IPS-18c (cell line): Measurements from ENCODE around the gene ARAP1.

ENCODE experiments used
- H3K4me3 ChIP-seq: 2 replicates; pipeline ENCODE4 v1.7.0; 2013; ENCODE audit warnings: low read depth, mild to moderate bottlenecking, low read length, moderate library complexity; ENCODE audit not compliant: insufficient read depth
- H3K9me3 ChIP-seq: one replicate; pipeline ENCODE4 v1.6.1; 2013; ENCODE audit warnings: mild to moderate bottlenecking, low read length, moderate library complexity; ENCODE audit not compliant: control insufficient read depth, insufficient read depth

The ARAP1 gene

GRCh38 chr11:72739240-72740059 lies 12.8 kb downstream of the ARAP1 start:
- no peaks in the 10 kb centered on the region for H3K9me3 ChIP-seq
- no peak overlapping the region for H3K4me3 ChIP-seq

DNA sequence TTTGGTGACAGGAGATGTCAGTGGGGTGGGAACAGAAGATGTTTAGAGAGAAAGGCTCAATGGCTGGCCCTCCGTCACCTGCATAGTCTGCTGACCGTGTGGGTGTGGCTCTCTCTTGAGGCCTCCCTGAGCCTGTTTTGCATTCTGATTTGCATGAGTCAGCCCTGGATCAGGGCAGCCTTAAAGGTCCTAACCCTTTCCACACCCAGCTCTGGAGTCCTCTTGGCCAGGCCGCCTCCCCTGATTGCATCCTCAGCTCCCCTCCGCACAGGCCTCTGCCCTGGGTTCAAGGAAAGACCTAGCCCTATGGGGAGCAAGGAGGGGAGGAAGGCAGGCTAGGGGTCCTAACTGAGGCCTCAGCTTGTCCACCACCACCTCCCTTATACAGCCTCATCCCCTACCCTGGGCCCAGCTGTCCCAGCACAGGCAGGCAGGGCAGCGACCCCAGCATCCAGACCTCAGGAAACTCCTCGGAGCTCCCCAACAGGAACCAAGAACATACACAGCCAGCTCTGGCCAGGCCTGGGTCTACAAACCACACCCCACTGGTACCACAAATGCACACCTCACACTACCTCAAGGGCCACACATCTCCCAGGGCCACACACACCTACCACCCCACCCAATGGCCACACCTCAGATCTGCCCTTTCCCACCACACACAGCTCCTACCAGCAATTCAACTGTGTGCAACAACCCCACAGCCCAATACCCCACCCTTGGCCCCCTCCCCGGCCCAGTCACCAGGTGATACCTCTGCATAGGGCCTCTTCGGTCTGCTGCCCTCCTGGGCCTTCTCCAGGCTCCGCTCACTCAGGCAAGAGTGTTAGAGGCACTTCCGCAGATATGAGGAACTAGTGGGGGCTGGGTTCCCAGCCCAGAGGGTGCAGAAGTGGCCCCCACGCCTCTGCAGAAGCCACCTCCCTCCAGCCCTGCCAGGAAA lies 13.7 kb downstream of the ARAP1 start:
- Histone ChIP-seq H3K4me3 (no peak overlapping the region), H3K9me3 (no peaks in the 10 kb centered on the region)

DNA sequence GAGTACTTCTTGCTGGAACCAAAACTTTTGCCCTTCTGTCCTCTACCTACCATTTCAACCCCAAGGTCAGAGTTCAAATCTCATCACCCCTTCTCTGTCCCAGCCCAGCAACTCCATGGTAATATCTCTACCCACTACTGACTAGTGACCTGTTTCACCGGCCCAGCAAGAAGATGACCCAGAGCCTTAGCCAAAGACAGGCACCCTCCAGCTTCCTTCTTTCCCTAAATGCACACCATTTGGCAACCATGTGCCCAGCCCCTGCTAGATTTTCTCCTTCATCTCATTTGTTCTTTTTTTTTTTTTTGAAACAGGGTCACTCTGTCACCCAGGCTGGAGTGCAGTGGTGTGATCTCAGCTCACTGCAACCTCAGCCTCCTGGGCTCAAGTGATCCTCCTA lies 14.9 kb downstream of the ARAP1 start:
- H3K9me3 ChIP-seq, result no peaks in the 10 kb centered on the region
- H3K4me3 ChIP-seq, result no peak overlapping the region

DNA sequence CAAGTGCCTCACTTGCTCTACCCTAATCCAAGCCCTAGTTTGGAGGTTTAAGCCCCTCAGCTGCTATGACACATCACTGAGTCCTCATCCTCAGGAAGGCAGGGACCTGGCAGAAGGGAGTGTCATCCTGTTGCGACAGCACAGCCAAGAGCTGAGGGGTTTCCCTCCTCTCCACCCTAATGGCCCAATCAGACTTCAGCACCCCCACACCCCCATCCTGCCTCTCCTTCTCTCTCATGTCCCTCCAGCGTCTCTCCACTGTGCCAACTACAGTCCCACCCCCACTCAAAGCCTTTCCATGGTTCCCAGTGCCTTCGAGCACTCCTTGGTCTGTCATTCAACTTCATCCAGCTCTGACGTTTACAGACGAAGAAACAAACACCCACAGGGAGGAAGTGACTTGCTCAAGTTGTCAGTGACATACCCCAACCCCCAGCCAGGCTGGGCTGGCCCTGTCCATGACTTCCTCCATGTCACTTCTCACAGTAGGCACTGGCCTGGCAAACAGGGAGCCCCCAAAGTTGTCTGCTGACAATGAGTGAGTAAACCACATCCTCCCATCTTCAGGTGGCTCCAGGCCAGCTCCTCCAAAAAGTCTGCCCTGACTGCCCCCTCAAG lies 15.6 kb downstream of the ARAP1 start:
- H3K9me3 ChIP-seq, result no peaks in the 10 kb centered on the region
- no peak overlapping the region; the same call in 1 of the 2 replicates for H3K4me3 ChIP-seq

DNA sequence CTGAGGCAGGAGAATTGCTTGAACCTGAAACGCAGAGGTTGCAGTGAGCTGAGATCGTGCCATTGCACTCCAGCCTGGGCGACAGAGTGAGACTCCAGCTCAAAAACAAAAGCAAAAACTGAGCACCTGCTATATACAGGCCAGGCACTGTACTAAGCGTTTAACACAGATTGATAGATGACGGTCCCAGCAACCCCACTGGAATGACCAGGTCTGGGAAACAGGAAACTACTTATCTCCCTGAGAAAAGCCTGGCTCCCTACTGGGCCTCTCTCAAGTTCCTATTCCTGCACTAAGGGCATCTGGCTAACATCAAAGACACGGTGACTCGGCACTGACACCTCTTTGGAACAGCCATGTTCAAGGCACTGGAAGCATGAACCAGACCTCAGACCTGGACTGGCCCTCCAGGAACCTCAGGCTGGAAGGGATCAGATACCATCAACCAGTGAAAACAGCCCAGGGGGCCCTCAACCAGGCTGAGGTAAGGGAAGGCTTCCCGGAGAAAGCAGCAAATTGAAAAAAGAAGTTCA lies 16.6 kb downstream of the ARAP1 start:
- Histone ChIP-seq H3K9me3 (no peaks in the 10 kb centered on the region), H3K4me3 (no peak overlapping the region)

- Histone ChIP-seq H3K9me3 (no peaks in the 10 kb centered on the region), H3K4me3 (no peak overlapping the region)
These were observed 19.9 kb downstream of the ARAP1 start for GRCh38 chr11:72732329-72732728.

DNA sequence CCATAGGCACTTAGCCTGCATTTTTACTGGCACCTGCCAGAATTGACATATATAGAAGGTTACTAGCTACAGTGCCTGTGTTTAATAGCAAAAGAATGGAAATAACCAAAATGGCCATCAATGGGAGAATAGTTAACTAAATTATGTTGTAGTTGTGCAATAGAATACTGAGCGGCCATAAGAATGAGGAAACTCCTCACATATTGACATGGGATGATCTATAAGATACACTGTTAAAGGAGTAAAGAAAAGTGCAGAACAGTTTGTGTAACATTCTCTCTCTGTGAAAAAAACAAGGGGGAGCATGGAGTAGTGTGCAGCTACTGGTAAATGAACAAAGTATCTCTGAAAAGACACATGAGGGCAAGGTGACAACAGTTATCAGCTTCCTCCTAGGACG lies 21.5 kb downstream of the ARAP1 start:
- Histone ChIP-seq H3K4me3 (no peak overlapping the region), H3K9me3 (no peaks in the 10 kb centered on the region)

- Histone ChIP-seq H3K9me3 (no peaks in the 10 kb centered on the region), H3K4me3 (no peak overlapping the region)
These were observed 22.0 kb downstream of the ARAP1 start for GRCh38 chr11:72730243-72730642.

GRCh38 chr11:72727521-72727920 lies 24.7 kb downstream of the ARAP1 start:
- Histone ChIP-seq H3K4me3 (no peak overlapping the region), H3K9me3 (no peaks in the 10 kb centered on the region)

- no peaks in the 10 kb centered on the region for H3K9me3 ChIP-seq
- H3K4me3 ChIP-seq, result no peak overlapping the region
These were observed 25.7 kb downstream of the ARAP1 start for GRCh38 chr11:72726266-72727220.

DNA sequence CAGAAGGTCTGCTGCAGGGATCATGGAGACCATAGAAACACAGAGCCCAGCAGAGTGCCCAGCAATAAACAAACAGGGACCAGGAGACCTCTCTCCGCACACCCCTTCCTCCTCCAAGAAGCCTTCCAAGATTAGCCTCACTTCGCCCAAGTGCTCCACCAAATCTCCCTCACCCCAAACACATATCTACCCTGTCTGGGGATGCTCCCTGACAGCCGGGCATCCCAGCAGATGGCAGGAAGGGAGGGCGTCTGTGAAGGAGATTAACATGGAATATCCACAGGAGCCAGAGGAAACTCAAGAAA lies 26.5 kb downstream of the ARAP1 start:
- H3K9me3 ChIP-seq, result no peaks in the 10 kb centered on the region
- no peak overlapping the region for H3K4me3 ChIP-seq

- no peaks in the 10 kb centered on the region for H3K9me3 ChIP-seq
- H3K4me3 ChIP-seq, result no peak overlapping the region
These were observed 27.1 kb downstream of the ARAP1 start for GRCh38 chr11:72724851-72725723.

DNA sequence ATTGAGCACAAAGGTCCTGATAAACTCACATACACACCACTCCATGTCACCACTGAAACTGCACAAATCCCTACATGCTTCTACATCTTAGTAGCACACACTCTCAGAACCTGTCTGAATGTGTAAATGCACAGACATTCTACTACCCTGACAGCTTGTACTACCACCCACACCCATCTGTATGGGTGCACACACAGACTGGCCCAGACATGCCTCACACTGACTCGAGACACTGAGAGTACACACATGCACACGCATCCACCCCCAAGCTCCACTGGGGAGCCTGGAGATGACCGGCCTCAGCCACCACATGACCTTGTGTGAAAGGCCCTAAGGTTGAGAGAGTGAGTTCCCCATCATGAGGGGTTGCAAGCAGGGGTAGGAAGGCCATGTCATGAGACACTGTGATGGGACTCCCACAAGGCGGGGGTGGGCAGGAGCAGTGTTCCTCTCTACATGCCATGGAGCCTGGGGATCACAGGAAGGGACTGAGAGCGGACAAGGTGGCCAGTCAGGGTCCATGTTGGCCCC lies 28.1 kb downstream of the ARAP1 start:
- no peaks in the 10 kb centered on the region for H3K9me3 ChIP-seq
- H3K4me3 ChIP-seq, result no peak overlapping the region

DNA sequence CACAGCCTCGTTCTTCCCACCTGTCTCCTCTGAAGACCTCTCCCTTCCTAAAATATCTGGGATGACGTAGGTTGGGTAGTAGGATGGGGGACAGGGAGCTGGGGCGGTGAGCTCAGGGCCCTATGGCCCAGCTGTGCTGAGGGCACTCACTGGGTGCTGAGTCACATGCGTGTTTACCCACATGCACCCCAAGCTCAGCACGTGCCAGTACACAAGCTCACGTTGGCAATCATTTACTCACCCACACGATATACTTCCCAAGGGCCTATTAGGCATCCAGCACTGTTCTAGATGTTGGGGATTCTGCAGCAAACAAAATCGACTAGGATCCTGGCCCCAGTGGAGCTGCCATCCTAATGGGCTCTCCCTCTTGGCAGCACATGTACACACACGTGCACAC lies 28.7 kb downstream of the ARAP1 start:
- Histone ChIP-seq H3K9me3 (no peaks in the 10 kb centered on the region), H3K4me3 (no peak overlapping the region)

GRCh38 chr11:72722050-72722748 lies 30.0 kb downstream of the ARAP1 start:
- H3K9me3 ChIP-seq, result no peaks in the 10 kb centered on the region
- no peak overlapping the region for H3K4me3 ChIP-seq
